HTR-8/SVneo (cell line): ENCODE measurements around the gene PCGF3.
A peak's percentile ranks its signal among the peaks of the same experiment; 100 is the strongest.
"Not testable (repeated sequence)": the region's sequence is repeated elsewhere in the genome, so short reads cannot be mapped to it uniquely, and the experiment has no call there.

Source experiments
- DNase-seq: peaks from one replicate; pipeline ENCODE4 v3.0.0; 2011; ENCODE audit warnings: low spot score, mixed read lengths; ENCODE audit not compliant: insufficient read length
- FAIRE-seq: peaks from 2 replicates; lab custom pipeline; 2011; peaks lifted over from hg19 to GRCh38; lab: Jason Lieb, UNC

Gene PCGF3

DNA sequence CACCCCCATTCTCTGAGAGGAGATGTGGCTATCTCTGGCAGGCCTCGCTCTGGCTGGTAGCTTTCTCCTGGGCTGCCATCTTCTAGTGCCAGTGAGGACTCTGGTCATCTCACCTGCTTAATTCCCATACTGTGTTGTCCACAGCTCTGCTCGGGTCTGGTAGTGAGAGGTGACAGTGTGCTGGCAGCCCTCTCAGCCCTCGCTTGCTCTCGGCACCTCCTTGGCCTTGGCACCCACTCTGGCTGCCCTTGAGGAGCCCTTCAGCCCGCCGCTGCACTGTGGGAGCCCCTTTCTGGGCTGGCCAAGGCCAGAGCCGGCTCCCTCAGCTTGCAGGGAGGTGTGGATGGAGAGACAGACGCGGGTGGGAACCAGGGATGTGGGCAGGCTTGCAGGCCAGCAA, 67.6 kb downstream of the PCGF3 start:
- FAIRE-seq: no peak
- DNase-seq: no peak

DNA sequence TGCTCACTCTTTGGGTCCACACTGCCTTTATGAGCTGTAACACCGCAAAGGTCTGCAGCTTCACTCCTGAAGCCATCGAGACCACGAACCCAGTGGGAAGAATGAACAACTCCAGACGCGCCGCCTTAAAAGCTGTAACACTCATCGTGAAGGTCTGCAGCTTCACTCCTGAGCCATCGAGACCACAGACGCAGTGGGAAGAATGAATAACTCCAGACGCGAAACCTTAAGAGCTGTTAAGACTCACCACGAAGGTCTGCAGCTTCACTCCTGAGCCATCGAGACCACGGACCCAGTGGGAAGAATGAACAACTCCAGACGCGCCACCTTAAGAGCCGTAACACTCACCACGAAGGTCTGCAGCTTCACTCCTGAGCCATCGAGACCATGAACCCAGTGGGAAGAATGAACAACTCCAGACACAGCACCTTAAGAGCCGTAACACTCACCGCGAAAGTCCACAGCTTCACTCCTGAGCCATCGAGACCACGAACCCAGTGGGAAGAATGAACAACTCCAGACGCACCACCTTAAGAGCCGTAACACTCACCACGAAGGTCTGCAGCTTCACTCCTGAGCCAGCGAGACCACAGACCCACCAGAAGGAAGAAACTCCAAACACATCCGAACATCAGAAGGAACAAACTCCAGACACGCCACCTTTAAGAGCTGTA, 68.9 kb downstream of the PCGF3 start:
- not testable (repeated sequence) for DNase-seq, FAIRE-seq

DNA sequence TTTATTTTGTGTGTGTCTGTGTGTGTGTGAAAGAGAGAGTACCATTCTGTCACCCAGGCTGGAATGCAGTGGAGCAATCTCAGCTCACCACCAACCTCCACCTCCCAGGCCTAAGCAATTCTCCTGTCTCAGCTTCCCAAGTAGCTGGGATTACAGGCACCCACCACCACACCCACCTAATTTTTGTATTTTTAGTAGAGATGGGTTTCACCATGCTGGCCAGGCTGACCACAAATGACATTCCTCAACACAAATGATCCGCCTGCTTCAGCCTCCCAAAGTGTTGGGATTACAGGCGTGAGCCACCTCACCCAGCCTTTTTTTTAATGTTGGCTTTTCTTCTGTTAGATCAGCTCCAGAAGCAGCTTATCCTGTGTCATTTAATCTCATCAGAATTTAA, 69.9 kb downstream of the PCGF3 start:
- not testable (repeated sequence) for DNase-seq, FAIRE-seq

DNA sequence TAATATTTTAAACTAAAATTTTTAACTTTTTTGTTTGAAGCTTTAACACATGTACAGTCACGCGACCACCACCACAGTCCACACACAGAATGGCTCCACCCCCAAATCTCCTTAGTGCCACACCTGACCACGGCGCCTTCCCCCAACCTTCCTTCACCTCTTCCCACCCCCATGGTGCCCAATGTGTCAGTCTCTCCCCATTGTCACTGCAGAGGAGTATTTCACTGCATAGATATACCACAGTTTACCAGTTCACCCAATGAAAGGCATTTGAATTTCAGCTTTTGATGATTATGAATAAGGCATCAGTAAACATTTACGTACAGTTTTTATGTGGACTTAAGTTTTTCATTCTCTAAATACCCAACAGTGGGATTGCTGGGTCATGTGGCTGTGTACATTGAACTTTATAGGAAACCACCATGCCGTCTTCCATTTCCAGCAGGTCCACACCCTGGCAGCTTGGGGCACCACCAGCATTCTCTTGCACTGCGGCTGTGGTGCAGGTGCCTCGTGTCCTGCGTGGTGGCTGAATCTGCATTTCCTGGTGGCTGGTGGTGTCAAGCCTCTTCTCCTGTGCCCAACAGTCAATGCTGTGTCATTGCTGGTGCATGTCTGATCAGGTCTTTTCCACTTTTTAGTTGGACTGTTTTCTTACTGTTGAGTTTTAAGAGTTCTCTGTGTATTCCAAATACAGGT, 71.3 kb downstream of the PCGF3 start:
- FAIRE-seq: no peak
- no peak for DNase-seq

DNA sequence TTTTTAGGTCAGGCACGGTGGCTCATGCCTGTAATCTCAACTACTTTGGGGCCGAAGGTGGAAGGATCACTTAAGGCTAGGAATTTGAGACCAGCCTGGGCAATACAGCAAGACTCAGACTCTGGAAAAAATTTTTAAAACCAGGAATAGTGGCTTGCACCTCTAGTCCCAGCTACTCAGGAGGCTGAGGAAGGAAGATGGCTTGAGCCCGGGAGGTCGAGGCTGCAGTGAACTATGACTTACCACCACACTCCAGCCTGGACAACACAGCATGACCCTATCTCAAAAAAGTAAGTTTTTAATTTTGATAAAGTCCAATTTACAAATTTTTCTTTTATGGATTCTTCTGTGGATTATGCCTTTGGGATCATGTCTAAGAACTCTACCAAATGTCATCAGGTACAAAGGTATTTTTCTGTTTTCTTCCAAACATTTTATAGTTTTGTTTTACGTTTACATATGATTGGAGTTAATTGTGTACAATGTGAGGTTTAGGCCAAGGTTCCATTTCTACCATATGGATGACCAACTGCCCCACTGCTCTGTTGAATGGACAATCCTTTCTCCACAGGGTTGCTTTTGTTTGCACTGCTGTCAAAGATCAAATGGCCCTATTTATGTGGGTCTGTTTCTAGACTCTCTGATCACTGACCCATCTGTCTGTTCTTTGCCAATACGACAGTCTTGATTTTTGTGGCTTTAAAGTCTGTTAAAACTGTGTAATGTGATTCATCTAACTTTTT, 72.1 kb downstream of the PCGF3 start:
- no peak for DNase-seq
- no peak for FAIRE-seq

GRCh38 chr4:779555-779954, 73.9 kb downstream of the PCGF3 start:
- DNase-seq (no peak), FAIRE-seq (no peak)

DNA sequence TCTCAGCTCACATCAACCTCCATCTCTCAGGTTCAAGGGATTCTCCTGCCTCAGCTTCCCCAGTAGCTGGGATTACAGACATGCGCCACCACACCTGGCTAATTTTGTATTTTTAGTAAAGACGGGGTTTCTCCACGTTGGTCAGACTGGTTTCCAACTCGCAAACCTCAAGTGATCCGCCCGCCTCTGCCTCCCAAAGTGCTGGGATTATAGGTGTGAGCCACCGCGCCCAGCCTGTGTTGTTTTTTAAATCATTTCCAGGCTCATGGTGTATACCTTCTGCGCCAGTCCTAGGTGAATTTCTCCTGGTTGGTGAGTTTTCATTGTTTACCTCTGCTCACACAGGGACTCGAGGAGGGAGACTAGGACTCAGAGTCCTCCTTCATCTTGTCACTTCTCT, 74.6 kb downstream of the PCGF3 start:
- FAIRE-seq, DNase-seq: not testable (repeated sequence)

GRCh38 chr4:780716-781492, 75.3 kb downstream of the PCGF3 start:
- no peak for FAIRE-seq

DNA sequence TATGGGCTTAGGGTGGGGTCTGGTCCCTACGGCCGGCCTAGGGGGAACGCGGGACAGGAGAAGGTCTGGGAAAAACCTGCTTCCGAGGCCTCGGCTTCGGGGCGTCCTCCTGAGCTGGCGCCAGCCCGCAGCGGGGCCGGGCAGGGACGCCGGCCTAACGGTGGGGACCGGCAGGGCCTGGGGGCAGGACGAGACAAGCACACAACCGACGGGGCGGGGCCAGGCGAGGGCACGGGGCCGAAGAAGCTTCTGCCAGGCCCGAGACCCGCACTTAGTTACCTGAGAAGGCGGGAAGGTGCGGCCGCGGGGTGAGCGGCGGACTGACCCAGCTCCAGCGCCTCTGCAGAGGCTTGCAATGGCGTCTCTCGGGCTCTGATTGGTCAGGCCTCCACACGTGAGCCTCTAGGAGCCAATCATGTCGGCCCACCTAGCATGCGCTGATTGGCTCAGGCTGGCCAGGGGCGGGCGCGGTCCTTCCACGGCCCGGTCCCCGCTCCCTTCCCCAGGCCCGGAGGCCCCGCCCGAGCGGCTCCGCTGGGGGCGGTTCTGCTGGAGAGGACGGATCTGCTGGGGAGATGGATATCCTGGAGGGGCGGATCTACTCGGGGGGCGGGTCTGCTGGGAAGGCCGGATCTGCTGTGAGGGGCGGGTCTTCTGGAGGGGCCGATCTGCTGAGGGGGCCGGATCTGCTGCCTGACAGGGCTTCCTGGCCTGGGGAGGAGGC, 76.0 kb downstream of the PCGF3 start:
- DNase-seq (peak; percentile 98), FAIRE-seq (peak; percentile 94)

More at GRCh38 chr4:780716-781492, 75.3 kb downstream of the PCGF3 start:
- DNase-seq: no peak

- FAIRE-seq: no peak
- DNase-seq: no peak
Measured at GRCh38 chr4:784401-785331, 79.0 kb downstream of the PCGF3 start.

DNA sequence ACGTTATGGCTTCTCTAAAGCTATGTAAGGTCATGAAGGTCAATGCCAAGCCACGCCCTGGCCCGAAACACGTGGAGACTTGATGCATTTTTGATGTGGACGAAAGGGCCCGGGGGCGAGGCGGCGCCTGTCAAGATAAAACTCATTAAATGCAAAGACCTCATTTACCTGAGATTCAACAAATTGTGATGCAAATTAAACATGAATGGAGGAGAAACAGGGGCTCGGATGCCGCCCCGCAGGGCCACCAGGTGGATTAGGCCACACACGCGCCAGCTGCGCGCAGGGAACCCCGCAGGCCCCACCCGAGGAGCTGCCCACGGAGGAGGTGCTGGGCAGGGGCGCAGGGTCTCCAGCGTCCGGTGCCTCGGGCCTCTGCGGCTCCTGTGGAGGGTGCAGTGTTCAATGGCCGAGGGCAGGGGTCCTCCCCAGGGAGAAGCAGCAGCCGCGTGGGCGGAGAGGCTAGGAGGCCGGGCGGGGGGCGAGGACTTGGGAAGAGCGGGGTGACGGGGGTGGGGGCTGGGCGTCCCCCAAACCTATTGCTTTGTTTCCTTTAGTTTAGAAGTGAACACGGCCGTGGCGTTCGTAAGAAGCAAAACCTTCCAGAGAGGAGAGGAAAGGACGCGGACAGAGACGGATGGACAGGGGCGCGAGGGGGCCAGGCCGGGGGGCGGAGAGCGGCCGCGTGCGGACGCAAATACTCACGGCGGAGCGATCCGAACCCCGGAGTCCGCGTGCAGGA, 79.9 kb downstream of the PCGF3 start:
- FAIRE-seq (no peak), DNase-seq (no peak)

GRCh38 chr4:786074-786741, 80.6 kb downstream of the PCGF3 start:
- FAIRE-seq (no peak), DNase-seq (no peak)

DNA sequence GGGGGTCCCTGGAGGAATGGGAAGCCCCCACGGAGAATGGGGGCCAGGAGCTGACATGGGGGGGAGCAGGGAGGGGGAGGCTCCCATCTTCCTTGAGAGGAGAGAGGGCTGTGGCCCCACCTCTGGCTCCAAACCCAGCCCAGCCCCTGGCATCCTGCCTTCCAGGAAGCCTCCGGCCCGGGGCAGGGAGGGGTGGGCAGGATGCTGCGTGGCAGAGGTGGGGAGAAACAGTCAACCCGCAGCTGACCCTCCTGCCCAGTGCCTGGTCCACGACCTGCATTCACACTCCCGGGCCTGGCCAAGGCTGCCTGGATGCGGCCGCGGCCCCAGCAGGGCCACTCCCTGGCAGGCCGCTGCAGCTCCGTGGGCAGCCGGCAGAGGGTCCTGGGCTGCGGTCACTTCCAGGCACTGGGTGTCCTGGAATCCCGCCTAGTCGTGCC, 81.2 kb downstream of the PCGF3 start:
- DNase-seq: no peak
- no peak for FAIRE-seq

- DNase-seq (no peak), FAIRE-seq (no peak)
Measured at GRCh38 chr4:787561-787981, 81.9 kb downstream of the PCGF3 start.

GRCh38 chr4:788006-788635, 82.5 kb downstream of the PCGF3 start:
- no peak for FAIRE-seq
- no peak for DNase-seq

GRCh38 chr4:788636-789297, 83.1 kb downstream of the PCGF3 start:
- no peak for FAIRE-seq
- no peak for DNase-seq
